Stimulated activated CD4-positive, alpha-beta T cell treated with anti-CD3 and anti-CD28 coated beads, Interleukin-4, amount 100 ng/mL, for 48 hours (primary cell): Measurements from ENCODE around the gene FRMD5.
"Not testable (repeated sequence)": the region's sequence is repeated elsewhere in the genome, so short reads cannot be mapped to it uniquely, and the experiment has no call there.

Experiments
- DNase-seq, 2 donors: peaks; one replicate each; pipeline ENCODE4 v3.0.0-alpha.2; 2020; ENCODE audit warnings: low read depth in 2 of 2

The FRMD5 gene

GRCh38 chr15:43831519-43832052 lies 363.5 kb downstream of the FRMD5 start:
- not testable (repeated sequence) for DNase-seq

GRCh38 chr15:43830691-43831275 lies 364.3 kb downstream of the FRMD5 start:
- DNase-seq, result not testable (repeated sequence)

DNA sequence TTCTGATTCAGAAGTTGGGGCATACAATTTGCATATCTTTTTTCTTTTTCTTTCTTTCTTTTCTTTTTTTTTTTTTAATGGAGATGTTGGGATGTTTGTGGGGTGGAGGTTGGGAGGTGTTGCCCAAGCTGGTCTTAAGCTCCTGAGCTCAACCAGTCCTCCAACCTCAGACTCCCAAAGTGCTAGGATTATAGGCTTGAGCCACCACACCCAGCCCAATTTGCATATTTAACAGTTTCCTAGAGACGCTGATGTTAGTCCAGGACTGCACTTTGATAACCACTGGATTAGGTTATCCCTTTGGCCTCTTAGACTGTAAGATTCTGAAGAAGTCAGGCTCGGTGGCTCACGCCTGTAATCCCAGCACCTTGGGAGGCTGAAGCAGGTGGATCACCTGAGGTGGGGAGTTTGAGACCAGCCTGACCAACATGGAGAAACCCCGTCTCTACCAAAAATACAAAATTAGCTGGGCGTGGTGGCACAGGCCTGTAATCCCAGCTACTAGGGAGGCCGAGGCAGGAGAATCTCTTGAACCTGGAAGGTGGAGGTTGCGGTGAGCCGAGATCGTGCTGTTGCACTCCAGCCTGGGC lies 365.0 kb downstream of the FRMD5 start:
- DNase-seq, result not testable (repeated sequence)

DNA sequence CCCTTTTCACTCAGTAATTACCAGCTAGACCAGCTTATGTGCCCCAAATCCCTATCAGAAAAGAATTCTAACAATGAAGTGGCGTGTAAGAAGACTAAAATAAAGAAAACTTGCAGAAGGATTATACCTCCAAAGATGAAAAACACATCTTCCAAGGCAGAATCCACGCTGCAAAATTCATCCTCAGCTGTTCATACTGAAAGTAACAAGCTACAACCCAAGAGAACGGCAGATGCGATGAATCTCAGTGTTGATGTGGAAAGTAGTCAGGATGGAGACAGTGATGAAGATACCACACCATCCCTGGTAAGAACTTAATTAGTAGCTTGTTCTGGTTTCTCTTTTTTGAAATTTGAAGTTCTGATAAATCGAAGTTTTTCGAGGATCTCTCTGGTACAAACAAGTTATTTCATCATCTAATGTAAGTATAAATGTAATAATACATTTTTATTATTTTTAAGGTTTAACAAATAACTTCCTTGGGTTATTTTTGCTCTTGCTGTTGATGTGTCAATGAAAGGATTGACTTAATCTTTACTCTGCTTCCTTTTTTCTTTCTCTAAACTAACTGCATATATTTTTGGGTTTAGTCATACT lies 366.9 kb downstream of the FRMD5 start:
- DNase-seq, result peak in 1 of 2 donors; percentile 19

DNA sequence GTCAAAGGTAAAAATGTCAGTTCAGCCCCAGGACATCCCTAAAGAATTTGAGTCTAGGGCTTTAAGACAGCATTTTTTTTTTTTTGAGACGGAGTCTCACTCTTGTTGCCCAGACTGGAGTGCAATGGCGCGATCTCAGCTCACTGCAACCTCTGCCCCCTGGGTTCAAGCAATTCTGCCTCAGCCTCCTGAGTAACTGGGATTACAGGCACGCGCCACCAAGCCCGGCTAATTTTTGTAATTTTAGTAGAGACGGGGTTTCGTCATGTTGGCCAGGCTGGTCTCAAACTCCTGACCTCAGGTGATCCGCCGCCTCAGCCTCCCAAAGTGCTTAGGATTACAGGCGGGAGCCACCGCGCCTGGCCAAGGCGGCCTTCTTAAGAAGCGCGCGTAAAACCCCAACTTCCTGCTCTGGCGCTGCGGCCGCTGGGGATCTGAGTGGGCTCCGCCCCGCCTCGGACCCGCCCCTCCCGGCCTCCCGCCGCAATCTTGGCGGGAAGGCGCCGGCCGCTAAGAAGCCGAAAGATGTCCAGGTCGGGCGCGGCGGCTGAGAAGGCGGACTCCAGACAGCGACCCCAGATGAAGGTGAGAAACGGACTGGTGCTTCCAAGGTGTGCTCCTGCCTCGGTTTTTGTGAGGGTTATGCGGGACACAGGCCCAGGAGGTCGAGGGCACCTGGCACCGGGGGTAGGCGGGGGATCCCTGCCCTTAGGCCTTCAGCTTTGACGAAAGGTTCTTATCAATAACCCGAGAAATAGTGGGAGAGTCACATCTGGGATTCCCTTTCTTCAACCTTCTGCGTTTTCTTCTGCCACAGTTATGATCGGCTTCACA lies 368.3 kb downstream of the FRMD5 start, which contains the start of gene WDR76:
TSS of gene WDR76 (plus strand) at position 495 of the 834 bp plus-strand sequence. CDS start at position 526, 31 bp downstream.
- DNase-seq, result peak; percentile 72 to 83

- DNase-seq, result no peak
These were observed 369.0 kb downstream of the FRMD5 start for GRCh38 chr15:43826029-43826507.

DNA sequence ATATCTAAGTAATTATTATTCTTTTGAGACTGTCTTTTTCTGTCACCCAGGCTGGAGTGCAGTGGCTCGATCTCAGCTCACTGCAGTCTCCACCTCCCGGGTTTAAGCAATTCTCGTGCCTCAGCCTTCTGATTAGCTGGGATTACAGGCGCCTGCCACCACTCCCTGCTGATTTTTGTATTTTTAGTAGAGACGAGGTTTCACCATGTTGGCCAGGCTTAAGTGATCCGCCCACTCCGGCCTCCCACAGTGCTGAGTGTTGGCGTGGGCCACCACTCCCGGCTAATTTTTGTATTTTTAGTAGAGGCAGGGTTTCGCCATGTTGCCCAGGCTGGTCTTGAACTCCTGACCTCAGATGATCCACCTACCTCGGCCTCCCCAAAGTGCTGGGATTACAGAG lies 369.8 kb downstream of the FRMD5 start:
- DNase-seq, result not testable (repeated sequence)

- peak; percentile 80 to 89 for DNase-seq
These were observed 370.5 kb downstream of the FRMD5 start, which contains the start of gene MFAP1 for GRCh38 chr15:43824302-43825246. Gene MFAP1, minus strand, starts transcription at chr15:43824690. Its CDS starts 121 bp downstream, at chr15:43824569.

- DNase-seq, result no peak
These were observed 373.6 kb downstream of the FRMD5 start for GRCh38 chr15:43821505-43821904.
